GM18517 (cell line): Measurements from ENCODE around the gene PDE2A.

Source experiments
- ATAC-seq: cut with Tn5 transposase; IDR thresholded peaks from one replicate; pipeline ENCODE4 v1.9.1; 2021; ENCODE audit warnings: mild to moderate bottlenecking, moderate library complexity; ENCODE audit not compliant: unreplicated experiment

The PDE2A gene

GRCh38 chr11:72637926-72638325 lies 36.3 kb downstream of the PDE2A start:
- no peak for ATAC-seq

GRCh38 chr11:72637198-72637597 lies 37.0 kb downstream of the PDE2A start:
- ATAC-seq, result no peak

GRCh38 chr11:72636376-72636775 lies 37.8 kb downstream of the PDE2A start:
- ATAC-seq, result no peak

GRCh38 chr11:72635933-72636332 lies 38.3 kb downstream of the PDE2A start:
- ATAC-seq, result no peak

- no peak for ATAC-seq
Observed at GRCh38 chr11:72635309-72635915, 38.8 kb downstream of the PDE2A start.

- no peak for ATAC-seq
Observed at GRCh38 chr11:72634472-72635095, 39.6 kb downstream of the PDE2A start.

- no peak for ATAC-seq
Observed at GRCh38 chr11:72634016-72634415, 40.2 kb downstream of the PDE2A start.

GRCh38 chr11:72633068-72633467 lies 41.2 kb downstream of the PDE2A start:
- ATAC-seq, result no peak

- ATAC-seq, result no peak
Observed at GRCh38 chr11:72631806-72632731, 42.2 kb downstream of the PDE2A start.

GRCh38 chr11:72630104-72630852 lies 43.9 kb downstream of the PDE2A start:
- ATAC-seq, result no peak

- ATAC-seq, result no peak
Observed at GRCh38 chr11:72629266-72629665, 45.0 kb downstream of the PDE2A start.

- no peak for ATAC-seq
Observed at GRCh38 chr11:72627594-72628281, 46.5 kb downstream of the PDE2A start.

GRCh38 chr11:72626414-72626936 lies 47.7 kb downstream of the PDE2A start:
- no peak for ATAC-seq

- ATAC-seq, result no peak
Observed at GRCh38 chr11:72625691-72626413, 48.4 kb downstream of the PDE2A start.

- ATAC-seq, result no peak
Observed at GRCh38 chr11:72624496-72625201, 49.6 kb downstream of the PDE2A start.

GRCh38 chr11:72623052-72623451 lies 51.2 kb downstream of the PDE2A start:
- no peak for ATAC-seq

- no peak for ATAC-seq
Observed at GRCh38 chr11:72621008-72621610, 53.1 kb downstream of the PDE2A start.

GRCh38 chr11:72618803-72619202 lies 55.4 kb downstream of the PDE2A start:
- no peak for ATAC-seq
